Head of caudate nucleus (tissue), 42 donors: ENCODE results near the gene HPD.

Experiments
- DNase-seq, 42 donors: peaks; one replicate each; pipeline versions ENCODE4 v3.0.0 to v3.0.0-alpha.2; 2020 to 2021; ENCODE audit warnings: mixed read lengths in 7 of 42
- intact Hi-C: fragments of 100-400 bp; cut with DNase I; formaldehyde crosslinking; loops from one replicate; pipeline ENCODE4 v1.15.0; 2022

The HPD gene

GRCh38 chr12:121837680-121838079, 21.0 kb downstream of the HPD start:
- intact Hi-C loops = no loop called here
- DNase-seq = no peak

GRCh38 chr12:121831571-121832245, 27.0 kb downstream of the HPD start:
- intact Hi-C loops = no loop called here

GRCh38 chr12:121830588-121831265, 27.9 kb downstream of the HPD start:
- no peak for DNase-seq
- intact Hi-C loops = no loop called here

More at GRCh38 chr12:121831571-121832245, 27.0 kb downstream of the HPD start:
- DNase-seq = no peak

DNA sequence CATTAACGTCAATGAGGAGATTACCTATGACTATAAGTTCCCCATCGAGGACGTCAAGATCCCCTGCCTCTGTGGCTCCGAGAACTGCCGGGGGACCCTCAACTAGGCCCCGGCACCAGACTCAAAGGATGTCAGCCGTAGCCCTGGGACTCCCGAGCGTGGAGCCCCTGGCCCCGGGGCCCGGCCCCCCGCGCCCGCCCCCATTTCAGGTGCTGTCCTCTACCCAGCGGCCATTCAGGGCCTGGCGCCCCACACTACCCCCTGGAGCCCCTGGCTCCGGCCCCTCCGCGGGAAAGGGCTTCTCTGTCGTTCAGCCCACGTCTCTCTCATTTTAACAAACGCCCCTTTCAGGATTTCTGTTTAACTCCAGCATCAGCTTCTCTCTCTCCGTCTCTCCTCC, 28.5 kb downstream of the HPD start:
- intact Hi-C loops = no loop called here

DNA sequence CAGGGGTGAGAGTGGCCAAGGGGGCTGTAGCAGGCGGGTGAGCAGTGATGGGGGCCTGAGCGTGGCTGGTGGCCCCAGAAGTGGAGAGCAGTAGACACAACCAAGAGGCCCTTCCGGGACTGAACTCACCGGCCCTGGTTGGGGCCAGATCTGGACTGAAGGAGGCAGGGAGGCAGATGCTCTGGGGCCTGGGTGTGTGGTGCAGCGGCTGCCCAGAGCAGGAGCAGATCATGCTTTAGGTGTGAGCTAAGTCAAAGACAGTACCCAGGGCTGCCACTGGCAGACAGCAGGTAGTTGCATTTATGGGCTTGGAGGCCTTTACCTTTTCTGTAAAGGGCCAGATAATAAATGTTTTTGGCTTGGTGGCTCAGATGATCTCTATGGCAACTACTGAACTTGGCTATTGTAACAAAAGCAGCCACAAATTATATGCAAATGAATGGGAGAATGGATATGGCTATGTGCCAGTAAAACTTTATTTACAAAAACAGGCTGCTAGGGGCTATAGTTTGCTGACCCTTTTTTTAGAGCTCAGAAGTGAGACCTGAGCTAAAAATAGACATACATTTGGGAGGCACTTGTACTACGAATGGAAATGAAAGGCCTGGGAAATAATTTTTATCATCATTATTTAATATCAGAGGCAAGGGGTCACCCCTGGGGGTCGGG, 29.3 kb downstream of the HPD start:
- DNase-seq = no peak
- intact Hi-C loops = no loop called here

More for the DNA sequence above, 28.5 kb downstream of the HPD start:
- DNase-seq = no peak

DNA sequence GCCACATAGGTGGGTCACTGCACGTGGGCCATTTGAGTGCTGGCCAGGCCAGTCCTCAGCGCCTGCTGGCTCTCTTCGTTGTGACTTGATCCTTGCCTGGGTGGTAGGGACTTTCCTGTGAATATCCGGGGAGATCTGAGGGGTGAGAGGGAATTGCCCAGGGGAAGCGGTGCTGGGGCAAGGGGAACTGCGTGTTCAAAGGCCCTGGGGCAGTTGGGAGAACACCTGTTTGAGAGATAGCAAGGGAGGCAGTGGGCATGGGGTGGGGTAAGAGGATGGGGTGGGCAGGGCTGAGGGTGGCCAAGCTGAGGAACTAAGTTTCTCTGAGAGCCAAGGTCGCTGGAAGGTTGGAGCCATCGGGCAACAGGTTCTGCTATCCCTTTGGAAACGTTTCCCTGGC, 29.8 kb downstream of the HPD start:
- intact Hi-C loops = no loop called here
- no peak for DNase-seq

DNA sequence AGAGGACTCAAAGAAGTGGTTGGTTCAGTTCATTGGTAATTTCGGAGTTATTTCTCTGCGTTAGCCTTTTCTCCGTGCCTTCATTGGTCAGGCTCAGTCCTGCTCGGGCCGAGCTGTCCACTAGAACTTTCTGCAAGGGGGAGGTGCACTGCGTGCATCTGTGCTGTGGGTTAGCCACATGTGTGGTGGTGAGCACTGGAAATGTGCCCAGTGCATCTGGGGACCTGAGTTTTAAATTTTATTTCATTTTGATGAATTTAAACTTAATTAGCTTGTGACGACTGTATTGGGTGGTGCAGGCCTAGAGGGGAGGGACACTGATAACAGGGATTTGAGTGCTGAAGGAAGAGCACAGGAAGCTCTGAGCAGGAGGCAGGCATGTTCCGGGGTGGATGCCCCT, 30.4 kb downstream of the HPD start:
- intact Hi-C loops = no loop called here
- DNase-seq = no peak

DNA sequence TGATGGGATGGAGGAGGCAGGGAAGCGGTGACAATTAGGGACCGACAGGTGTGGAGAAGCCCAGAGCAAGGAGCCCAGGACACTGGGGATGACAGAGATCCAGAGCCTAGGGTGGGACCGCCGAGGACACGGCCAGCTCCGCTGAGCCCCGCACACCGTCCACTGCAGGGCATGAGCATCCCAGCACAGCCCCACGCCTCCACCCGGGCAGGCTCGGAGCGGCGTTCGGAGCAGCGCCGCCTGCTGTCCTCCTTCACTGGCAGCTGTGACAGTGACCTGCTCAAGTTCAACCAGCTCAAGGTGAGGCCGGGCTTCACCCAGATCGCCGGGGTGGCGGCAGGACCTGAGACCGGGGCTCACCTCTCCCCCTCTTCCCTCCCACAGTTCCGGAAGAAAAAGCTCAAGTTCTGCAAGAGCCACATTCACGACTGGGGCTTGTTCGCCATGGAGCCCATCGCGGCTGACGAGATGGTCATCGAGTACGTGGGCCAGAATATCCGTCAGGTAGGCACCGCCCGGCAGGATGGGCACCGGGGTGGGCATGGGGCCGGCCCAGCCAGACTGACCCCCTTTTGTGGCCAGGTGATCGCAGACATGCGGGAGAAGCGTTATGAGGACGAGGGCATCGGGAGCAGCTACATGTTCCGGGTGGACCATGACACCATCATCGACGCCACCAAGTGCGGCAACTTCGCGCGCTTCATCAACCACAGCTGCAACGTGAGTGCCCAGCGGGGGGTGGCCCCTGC, 31.1 kb downstream of the HPD start:
- intact Hi-C loops = no loop called here
- no peak for DNase-seq

DNA sequence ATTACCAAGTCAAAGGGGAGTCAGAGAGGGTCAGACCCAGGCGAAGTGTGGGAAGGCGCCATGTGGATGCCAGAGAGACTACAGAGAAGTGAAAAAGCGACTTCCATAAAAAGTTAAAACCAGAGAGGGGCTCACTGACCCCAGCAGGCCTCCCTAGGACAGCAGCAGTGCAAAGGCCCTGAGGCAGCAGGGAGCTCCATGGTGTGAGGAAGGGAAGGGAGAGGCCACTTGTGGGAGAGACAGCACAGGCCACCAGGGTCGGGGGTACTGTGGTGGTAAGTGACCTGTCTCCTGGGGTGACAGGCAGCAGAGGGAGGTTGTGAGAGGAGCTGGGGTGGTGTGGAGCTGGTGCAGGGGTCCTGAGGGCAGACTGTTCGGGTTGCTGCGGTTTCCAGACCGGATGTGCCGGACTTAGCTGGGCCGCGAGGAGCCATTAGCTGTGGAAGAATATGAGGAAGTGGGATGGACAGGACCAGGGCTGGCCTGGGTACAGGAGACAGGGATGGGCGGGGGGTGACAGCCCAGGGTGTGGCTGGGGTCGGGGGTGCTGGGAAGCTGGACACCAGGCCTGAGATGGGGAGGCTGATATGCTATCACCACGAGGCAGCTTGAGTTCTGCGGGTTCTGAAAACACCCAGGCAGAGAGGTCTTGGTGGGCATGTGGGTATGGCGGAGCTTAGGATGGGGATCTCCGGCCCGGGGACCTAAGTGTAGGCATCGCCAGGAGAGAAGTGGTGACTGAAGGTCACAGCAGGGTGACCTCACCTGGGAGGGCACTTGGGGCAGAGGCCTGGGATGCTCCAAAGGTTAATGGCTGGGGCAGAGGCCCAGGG, 32.1 kb downstream of the HPD start:
- intact Hi-C loops = no loop called here
- DNase-seq = no peak

- no peak for DNase-seq
Measured at GRCh38 chr12:121825041-121825523, 33.6 kb downstream of the HPD start.

DNA sequence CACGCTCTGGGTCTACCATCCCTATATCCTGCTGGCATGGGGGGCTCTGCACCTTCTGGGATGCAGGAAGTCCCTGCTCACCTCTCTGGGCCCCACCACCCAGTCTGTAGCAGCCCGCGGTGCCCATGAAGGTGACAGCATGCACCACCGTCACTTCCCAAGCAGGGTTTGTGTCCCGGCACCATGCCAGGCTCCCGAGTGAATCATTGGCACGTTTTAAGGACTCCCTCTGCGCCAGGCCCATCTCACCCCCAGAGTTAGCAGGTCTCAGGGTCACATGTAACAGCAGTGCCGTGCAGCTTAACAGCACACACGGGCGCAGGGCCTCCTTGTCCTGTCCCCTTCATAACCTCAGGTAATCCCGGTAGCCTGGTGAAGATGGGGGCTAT, 34.9 kb downstream of the HPD start:
- intact Hi-C loops = no loop called here
- DNase-seq = no peak

More at GRCh38 chr12:121825041-121825523, 33.6 kb downstream of the HPD start:
- intact Hi-C loops = no loop called here

DNA sequence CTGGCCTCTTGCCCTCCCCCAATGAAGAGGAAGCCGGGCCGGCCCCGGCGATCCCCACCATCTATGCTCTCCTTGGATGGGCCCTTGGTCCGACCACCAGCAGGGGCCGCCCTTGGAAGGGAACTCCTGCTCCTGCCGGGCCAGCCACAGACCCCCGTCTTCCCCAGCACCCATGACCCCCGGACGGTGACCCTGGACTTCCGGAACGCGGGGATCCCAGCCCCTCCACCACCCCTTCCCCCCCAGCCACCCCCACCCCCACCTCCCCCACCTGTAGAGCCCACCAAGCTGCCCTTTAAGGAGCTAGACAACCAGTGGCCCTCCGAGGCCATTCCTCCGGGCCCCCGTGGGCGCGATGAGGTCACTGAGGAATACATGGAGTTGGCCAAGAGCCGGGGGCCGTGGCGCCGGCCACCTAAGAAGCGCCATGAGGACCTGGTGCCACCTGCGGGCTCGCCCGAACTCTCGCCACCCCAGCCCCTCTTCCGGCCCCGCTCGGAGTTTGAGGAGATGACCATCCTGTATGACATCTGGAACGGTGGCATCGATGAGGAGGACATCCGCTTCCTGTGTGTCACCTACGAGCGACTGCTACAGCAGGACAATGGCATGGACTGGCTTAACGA, 35.4 kb downstream of the HPD start:
- intact Hi-C loops = no loop called here
- DNase-seq = no peak

GRCh38 chr12:121822393-121823100, 36.1 kb downstream of the HPD start:
- DNase-seq = no peak
- intact Hi-C loops = no loop called here

GRCh38 chr12:121820056-121820455, 38.6 kb downstream of the HPD start:
- DNase-seq = no peak
- intact Hi-C loops = no loop called here

- no peak for DNase-seq
- intact Hi-C loops = no loop called here
Measured at GRCh38 chr12:121819212-121819949, 39.3 kb downstream of the HPD start.

GRCh38 chr12:121817648-121818043, 41.0 kb downstream of the HPD start:
- intact Hi-C loops = no loop called here
- no peak for DNase-seq
